ENCODE results near the gene SLC30A4.

DNA sequence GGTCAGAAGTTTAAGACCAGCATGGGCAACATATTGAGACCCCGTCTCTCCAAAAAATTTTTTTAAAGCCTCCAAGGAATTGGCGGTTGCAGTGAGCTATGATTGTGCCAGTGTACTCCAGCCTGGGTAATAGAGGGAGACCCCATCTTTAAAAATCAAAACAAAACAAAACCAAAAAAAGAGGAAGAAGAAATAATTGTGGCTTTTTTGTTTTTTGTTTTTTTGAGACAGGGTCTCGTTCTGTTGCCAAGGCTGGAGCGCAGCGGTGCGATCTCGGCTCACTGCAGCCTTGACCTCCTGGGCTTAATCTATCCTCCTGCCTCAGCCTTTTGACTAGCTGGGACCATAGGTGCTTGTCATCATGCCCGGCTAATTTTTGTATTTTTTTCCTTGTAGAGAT lies 4.5 kb upstream of the SLC30A4 start:
- no peak for TF ChIP-seq EZH2 (IDR thresholded peaks at IDR 0.05; ENCODE audit: low read length, missing control alignments)
- TF ChIP-seq, protein P1, sequence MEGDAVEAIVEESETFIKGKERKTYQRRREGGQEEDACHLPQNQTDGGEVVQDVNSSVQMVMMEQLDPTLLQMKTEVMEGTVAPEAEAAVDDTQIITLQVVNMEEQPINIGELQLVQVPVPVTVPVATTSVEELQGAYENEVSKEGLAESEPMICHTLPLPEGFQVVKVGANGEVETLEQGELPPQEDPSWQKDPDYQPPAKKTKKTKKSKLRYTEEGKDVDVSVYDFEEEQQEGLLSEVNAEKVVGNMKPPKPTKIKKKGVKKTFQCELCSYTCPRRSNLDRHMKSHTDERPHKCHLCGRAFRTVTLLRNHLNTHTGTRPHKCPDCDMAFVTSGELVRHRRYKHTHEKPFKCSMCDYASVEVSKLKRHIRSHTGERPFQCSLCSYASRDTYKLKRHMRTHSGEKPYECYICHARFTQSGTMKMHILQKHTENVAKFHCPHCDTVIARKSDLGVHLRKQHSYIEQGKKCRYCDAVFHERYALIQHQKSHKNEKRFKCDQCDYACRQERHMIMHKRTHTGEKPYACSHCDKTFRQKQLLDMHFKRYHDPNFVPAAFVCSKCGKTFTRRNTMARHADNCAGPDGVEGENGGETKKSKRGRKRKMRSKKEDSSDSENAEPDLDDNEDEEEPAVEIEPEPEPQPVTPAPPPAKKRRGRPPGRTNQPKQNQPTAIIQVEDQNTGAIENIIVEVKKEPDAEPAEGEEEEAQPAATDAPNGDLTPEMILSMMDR (conservative IDR thresholded peaks at IDR 0.05 in 1 of 2, IDR thresholded peaks at IDR 0.05 in 1 of 2; ENCODE audit: low read depth in 1 of 2, low read length in 2 of 2): no peak

Data from fibroblast of lung (primary cell).